ENCODE results near the gene TIAM2.

DNA sequence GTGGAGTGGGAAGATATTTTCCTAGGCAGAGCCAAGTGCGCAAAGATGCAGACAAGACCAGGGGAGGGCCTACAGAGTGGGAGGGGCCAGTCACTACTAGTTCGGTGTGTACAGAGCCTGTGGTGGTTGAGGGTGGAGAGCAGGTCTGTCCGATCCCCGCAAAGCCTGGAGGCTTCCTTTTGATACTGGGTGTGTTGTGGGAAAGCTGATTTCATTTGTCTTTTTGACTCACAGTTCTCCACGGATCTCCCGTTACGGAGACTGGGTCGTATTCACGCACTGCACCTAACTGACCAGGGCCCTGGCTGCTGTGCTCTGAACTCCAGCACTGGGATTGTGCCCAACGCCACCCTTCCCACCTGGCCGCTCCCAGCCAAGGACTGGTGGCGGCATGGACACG is 1.4 kb upstream of the TIAM2 start:
- TF ChIP-seq, protein P1, sequence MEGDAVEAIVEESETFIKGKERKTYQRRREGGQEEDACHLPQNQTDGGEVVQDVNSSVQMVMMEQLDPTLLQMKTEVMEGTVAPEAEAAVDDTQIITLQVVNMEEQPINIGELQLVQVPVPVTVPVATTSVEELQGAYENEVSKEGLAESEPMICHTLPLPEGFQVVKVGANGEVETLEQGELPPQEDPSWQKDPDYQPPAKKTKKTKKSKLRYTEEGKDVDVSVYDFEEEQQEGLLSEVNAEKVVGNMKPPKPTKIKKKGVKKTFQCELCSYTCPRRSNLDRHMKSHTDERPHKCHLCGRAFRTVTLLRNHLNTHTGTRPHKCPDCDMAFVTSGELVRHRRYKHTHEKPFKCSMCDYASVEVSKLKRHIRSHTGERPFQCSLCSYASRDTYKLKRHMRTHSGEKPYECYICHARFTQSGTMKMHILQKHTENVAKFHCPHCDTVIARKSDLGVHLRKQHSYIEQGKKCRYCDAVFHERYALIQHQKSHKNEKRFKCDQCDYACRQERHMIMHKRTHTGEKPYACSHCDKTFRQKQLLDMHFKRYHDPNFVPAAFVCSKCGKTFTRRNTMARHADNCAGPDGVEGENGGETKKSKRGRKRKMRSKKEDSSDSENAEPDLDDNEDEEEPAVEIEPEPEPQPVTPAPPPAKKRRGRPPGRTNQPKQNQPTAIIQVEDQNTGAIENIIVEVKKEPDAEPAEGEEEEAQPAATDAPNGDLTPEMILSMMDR (IDR thresholded peaks at IDR 0.05) = no peak
- TF ChIP-seq POLR2AphosphoS5 (IDR thresholded peaks at IDR 0.05) (no peak), POLR2A (IDR thresholded peaks at IDR 0.05) (no peak)

Measured in sigmoid colon (tissue), 4 donors.